ENCODE measurements around the gene POLR2B. TPM values are rescaled to one million over a fixed set of nuclear protein-coding genes. Genes with fewer than 3 reads are reported as not detected.

The POLR2B gene
- total and polyA plus RNA-seq, 2 of the 8 experiments (the other 6 are each of a cell fraction or from before 2014, with no cell fraction given), result 59.3 to 115 TPM

DNA sequence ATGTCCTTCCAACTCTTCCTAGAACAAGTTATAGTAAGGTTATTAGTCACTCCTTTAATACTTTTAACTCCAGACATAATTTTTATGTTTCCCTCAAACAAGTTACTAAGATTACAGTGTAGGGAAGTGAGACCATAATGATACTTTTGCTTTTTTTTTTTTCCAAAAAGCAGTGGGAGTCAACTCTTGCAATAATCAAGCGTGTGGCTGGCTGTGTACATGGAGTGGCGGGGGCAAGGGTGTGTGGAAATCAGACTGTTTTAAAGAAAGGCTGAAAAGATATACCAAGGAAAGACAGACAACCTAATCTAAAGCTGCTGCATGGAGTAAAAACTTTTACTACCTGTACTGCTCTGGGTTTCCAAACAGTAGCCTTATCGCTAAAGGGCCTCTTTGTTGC lies 5.4 kb upstream of the POLR2B start:
- Histone ChIP-seq H2AK5ac (ENCODE audit: low read depth, low read length) (no peak overlapping the region), H3K4me2 (ENCODE audit: insufficient read depth in 1 of 2, low read depth in 2 of 2, low read length in 2 of 2) (no peak overlapping the region), H3K9me3 (ENCODE audit: insufficient read depth in 2 of 2, low read depth in 1 of 2, low read length in 1 of 2) (no peaks in the 10 kb centered on the region), H2BK20ac (ENCODE audit: low read length) (no peak overlapping the region), H4K20me1 (replicated peaks in 1 of 2; ENCODE audit: control insufficient read depth in 1 of 2, insufficient read depth in 2 of 2, low read length in 2 of 2) (peaks cover 7% of the 10 kb centered on the region in 2 experiments), H3K27ac (ENCODE audit: low read depth, low read length) (no peak overlapping the region), H3K14ac (ENCODE audit: insufficient read length) (no peak overlapping the region), H3K23me2 (ENCODE audit: low read depth, low read length) (peaks cover 11% of the 10 kb centered on the region; the same call in 1 of the 2 replicates), H2BK12ac (ENCODE audit: low read depth, low read length) (no peak overlapping the region), H3K27me3 (replicated peaks in 1 of 4; ENCODE audit: control insufficient read depth in 3 of 4, extremely low read depth in 1 of 4, insufficient read depth in 3 of 4, low read length in 3 of 4) (no peaks in the 10 kb centered on the region; a peak in 1 of 7 replicates), H3K36me3 (ENCODE audit: control insufficient read depth in 2 of 4, insufficient read depth in 4 of 4, low read length in 3 of 4) (peaks cover 8 to 44% (median 23%) of the 10 kb centered on the region in 4 experiments; a peak in 6 of 8 replicates), H3K9ac (replicated peaks in 1 of 4; ENCODE audit: extremely low read depth in 1 of 4, low read depth in 3 of 4, low read length in 3 of 4) (no peak overlapping the region), H4K8ac (ENCODE audit: extremely low read depth, insufficient read depth, low read length) (no peak overlapping the region), H3K4me3 (ENCODE audit: extremely low read depth in 1 of 4, insufficient read depth in 2 of 4, low read depth in 3 of 4, low read length in 4 of 4) (no peak overlapping the region), H4K5ac (ENCODE audit: insufficient read length, low read depth, low read length) (no peak overlapping the region), H2BK120ac (replicated peaks; ENCODE audit: low read depth, low read length) (no peak overlapping the region), H3K4me1 (replicated peaks in 1 of 4; ENCODE audit: control insufficient read depth in 3 of 4, insufficient read depth in 4 of 4, low read length in 3 of 4) (peaks cover 0 to 4% (median 0%) of the 10 kb centered on the region in 4 experiments; a peak in 3 of 7 replicates), H3K18ac (ENCODE audit: extremely low read depth, low read length) (no peak overlapping the region), H3K23ac (ENCODE audit: insufficient read length) (no peak overlapping the region), H2AFZ (ENCODE audit: low read length) (no peak overlapping the region), H3K79me2 (ENCODE audit: control insufficient read depth in 1 of 2, insufficient read depth in 2 of 2, low read length in 2 of 2) (peaks cover 7 to 28% of the 10 kb centered on the region in 2 experiments), H2BK15ac (ENCODE audit: low read length) (no peak overlapping the region), H4K91ac (replicated peaks; ENCODE audit: insufficient read length, low read length) (no peak overlapping the region), H3K4ac (replicated peaks; ENCODE audit: insufficient read length, low read depth, low read length) (no peak overlapping the region), H2BK5ac (ENCODE audit: low read depth, low read length) (no peak overlapping the region), H3K79me1 (ENCODE audit: low read depth, low read length) (peaks cover 7% of the 10 kb centered on the region), H3K56ac (replicated peaks; ENCODE audit: insufficient read length, low read depth, low read length) (no peak overlapping the region)
- CTCF ChIA-PET (ENCODE audit: partially characterized antibody), result no interaction called here
- TF ChIP-seq POLR2AphosphoS5 (IDR thresholded peaks at IDR 0.05; ENCODE audit: low read depth, low read length) (no peak), GTF2F1 (IDR thresholded peaks at IDR 0.05; ENCODE audit: borderline replicate concordance, low read depth, low read length) (no peak), ZNF274 (IDR thresholded peaks at IDR 0.05; ENCODE audit: borderline replicate concordance, extremely low read depth, low read length) (no peak), RNF2 (IDR thresholded peaks at IDR 0.05; ENCODE audit: borderline replicate concordance, low read depth, low read length, missing control alignments, poor library complexity, severe bottlenecking) (no peak), KDM1A (IDR thresholded peaks at IDR 0.05; ENCODE audit: borderline replicate concordance, low read length) (no peak), GABPA (IDR thresholded peaks at IDR 0.05; ENCODE audit: borderline replicate concordance, insufficient read depth, low read length) (no peak), SIN3A (conservative IDR thresholded peaks at IDR 0.05 in 1 of 2, IDR thresholded peaks at IDR 0.05 in 1 of 2; ENCODE audit: low read depth in 1 of 2, low read length in 2 of 2) (no peak)
- POLR2A ChIA-PET (ENCODE audit: partially characterized antibody), result interaction anchor here (0.7 kb wide), 1 partner anchor 8 kb away, joined by 3 read pairs; no protein-coding TSS in a partner anchor
- WGBS, 2 experiments (ENCODE audit: extremely low coverage in 1 of 2, insufficient coverage in 1 of 2, insufficient read length in 1 of 2, insufficient replicate concordance in 2 of 2, low coverage in 1 of 2, low lambda C conversion rate in 2 of 2, missing lambda C conversion rate in 1 of 2), result 93% methylated on average over 3 of the region's 3 CpGs; no CpG with 5 or more reads in 1 of the 2 experiments
- FAIRE-seq (no peak), DNase-seq (ENCODE audit: low read depth in 1 of 2, low spot score in 2 of 2) (no peak)
